ENCODE results near the gene SNTB2.

DNA sequence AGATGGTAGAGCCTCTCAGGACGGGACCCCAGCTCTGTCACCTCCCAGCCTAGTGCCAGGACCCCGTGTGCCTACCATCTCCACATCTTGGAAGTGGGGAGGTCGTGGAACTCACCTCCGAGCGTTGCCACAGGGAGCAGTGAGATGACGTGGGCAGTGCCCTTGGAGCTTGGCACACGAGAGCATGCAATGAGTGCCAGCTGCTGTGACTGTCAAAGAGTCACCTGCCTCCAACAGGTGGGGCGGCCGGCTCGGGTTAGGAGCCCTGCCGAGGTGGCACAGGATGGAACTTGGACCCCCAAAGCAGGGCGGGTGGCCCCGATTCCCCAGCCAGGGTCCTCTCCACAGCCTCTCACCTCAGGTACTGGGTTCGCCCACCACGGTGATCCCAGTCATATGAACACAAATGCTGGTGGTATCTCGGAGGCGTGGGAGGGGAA, 129.7 kb downstream of the SNTB2 start:
- TF ChIP-seq RAD21 (IDR thresholded peaks at IDR 0.05; ENCODE audit: low read depth): no peak
- TF ChIP-seq, protein P1, sequence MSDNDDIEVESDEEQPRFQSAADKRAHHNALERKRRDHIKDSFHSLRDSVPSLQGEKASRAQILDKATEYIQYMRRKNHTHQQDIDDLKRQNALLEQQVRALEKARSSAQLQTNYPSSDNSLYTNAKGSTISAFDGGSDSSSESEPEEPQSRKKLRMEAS (IDR thresholded peaks at IDR 0.05): no peak

All from Ishikawa (cell line).